A673 (cell line): ENCODE measurements around the gene CDYL2. TPM values are rescaled to one million over a fixed set of nuclear protein-coding genes. Genes with fewer than 3 reads are reported as not detected.

Source experiments
- BruUV-seq: library from RNA; stranded (reverse); fragments of 400-500 nt; replicated peaks from 2 replicates; lab custom pipeline; 2021; lab: Mats Ljungman, UMichigan
- CTCF ChIA-PET: fragments of 300-600 bp; sonication (Branson Sonifier 250); formaldehyde crosslinking; loops from one replicate; lab custom pipeline; 2022; ENCODE audit warnings: antibody characterized with exemption; lab: Charles Lee
- POLR2A ChIA-PET: fragments of 300-600 bp; sonication (Branson Sonifier 250); formaldehyde crosslinking; loops from one replicate; lab custom pipeline; 2022; ENCODE audit warnings: antibody characterized with exemption; ENCODE audit not compliant: low non-redundant PET; lab: Charles Lee
- DNase-seq: peaks from one replicate; pipeline ENCODE4 v3.0.0-alpha.2; 2015; ENCODE audit warnings: low spot score
- H3K27ac ChIP-seq: fragments of 200-600 bp; sonication (generic); 2 replicates; pipeline ENCODE4 v1.5.1; 2016; ENCODE audit warnings: mixed run types, low read depth, mild to moderate bottlenecking, mixed read lengths, antibody characterized with exemption, low read length; ENCODE audit not compliant: poor library complexity, severe bottlenecking
- H3K27me3 ChIP-seq: fragments of 200-600 bp; sonication (generic); replicated peaks from 2 replicates; pipeline ENCODE4 v1.6.1; 2017; ENCODE audit warnings: mixed run types, low read depth, mild to moderate bottlenecking, mixed read lengths, antibody characterized with exemption, low read length; ENCODE audit not compliant: insufficient read depth, poor library complexity
- H3K36me3 ChIP-seq: fragments of 200-600 bp; sonication (generic); 2 replicates; pipeline ENCODE4 v1.6.1; 2016; ENCODE audit warnings: mixed run types, mild to moderate bottlenecking, mixed read lengths, antibody characterized with exemption, low read length; ENCODE audit not compliant: insufficient read depth, poor library complexity, severe bottlenecking
- H3K4me1 ChIP-seq: fragments of 200-600 bp; sonication (generic); 2 replicates; pipeline ENCODE4 v1.6.1; 2017; ENCODE audit warnings: mixed run types, mild to moderate bottlenecking, mixed read lengths, antibody characterized with exemption, low read length; ENCODE audit not compliant: insufficient read depth, poor library complexity, severe bottlenecking
- H3K4me3 ChIP-seq: fragments of 200-600 bp; sonication (generic); 2 replicates; pipeline ENCODE4 v1.5.1; 2016; ENCODE audit warnings: low read depth, mixed run types, mild to moderate bottlenecking, mixed read lengths, low read length; ENCODE audit not compliant: poor library complexity, severe bottlenecking
- H3K9me3 ChIP-seq: fragments of 200-600 bp; sonication (generic); 2 replicates; pipeline ENCODE4 v1.6.1; 2016; ENCODE audit warnings: mixed run types, low read depth, mild to moderate bottlenecking, mixed read lengths, antibody characterized with exemption, low read length; ENCODE audit not compliant: poor library complexity, severe bottlenecking
- CTCF ChIP-seq: fragments of 300-800, 200-600 bp; sonication (generic); conservative IDR thresholded peaks from 2 replicates; pipeline ENCODE4 v1.5.1; 2017; ENCODE audit warnings: low read depth, mild to moderate bottlenecking, antibody characterized with exemption, low read length, moderate library complexity, mixed read lengths
- EZH2 ChIP-seq: fragments of 200-600 bp; sonication (generic); IDR thresholded peaks from 2 replicates; pipeline ENCODE4 v1.6.1; 2017; ENCODE audit warnings: borderline replicate concordance, low read depth, mild to moderate bottlenecking, mixed read lengths, antibody characterized with exemption, low read length; ENCODE audit not compliant: poor library complexity, severe bottlenecking
- intact Hi-C: fragments of 100-400 bp; cut with micrococcal nuclease; formaldehyde crosslinking; loops from one replicate; pipeline ENCODE4 v1.10.0; 2022; ENCODE audit not compliant: unreplicated experiment
- total RNA-seq: library from RNA; stranded (reverse); gene quantifications from 2 replicates; pipeline ENCODE4 v1.2.3, GENCODE V29; 2021

The CDYL2 gene
- total RNA-seq, 1 experiment from 2014 or later: 0.64 TPM

- no TSS peak for BruUV-seq
- intact Hi-C loops: no loop called here
- Histone ChIP-seq H3K9me3 (no peaks in the 10 kb centered on the region), H3K36me3 (no peaks in the 10 kb centered on the region), H3K4me3 (no peak overlapping the region), H3K27me3 (no peaks in the 10 kb centered on the region), H3K27ac (no peak overlapping the region), H3K4me1 (no peaks in the 10 kb centered on the region)
- POLR2A ChIA-PET: interaction anchor here (0.6 kb wide), 1 partner anchor 179 kb away, joined by 4 read pairs; no protein-coding TSS in a partner anchor
- no peak for DNase-seq
- CTCF ChIA-PET: no interaction called here
- TF ChIP-seq CTCF (no peak), EZH2 (no peak)
Observed at GRCh38 chr16:80611930-80612327, 192.5 kb downstream of the CDYL2 start.

GRCh38 chr16:80611171-80611929 lies 193.0 kb downstream of the CDYL2 start:
- ChIA-PET CTCF (no interaction called here), POLR2A (interaction anchor here (0.6 kb wide), 1 partner anchor 180 kb away, joined by 4 read pairs; no protein-coding TSS in a partner anchor)
- no peaks in the 10 kb centered on the region for H3K4me1 ChIP-seq
- no TSS peak for BruUV-seq
- H3K4me3 ChIP-seq: no peak overlapping the region
- no peak overlapping the region for H3K27ac ChIP-seq
- intact Hi-C loops: no loop called here
- no peak for DNase-seq
- no peaks in the 10 kb centered on the region for H3K9me3 ChIP-seq
- no peaks in the 10 kb centered on the region for H3K27me3 ChIP-seq
- no peaks in the 10 kb centered on the region for H3K36me3 ChIP-seq
- TF ChIP-seq EZH2 (no peak), CTCF (no peak)

- intact Hi-C loops: no loop called here
- no peak overlapping the region for H3K4me3 ChIP-seq
- ChIA-PET CTCF (no interaction called here), POLR2A (no interaction called here)
- no TSS peak for BruUV-seq
- no peaks in the 10 kb centered on the region for H3K36me3 ChIP-seq
- TF ChIP-seq CTCF (no peak), EZH2 (no peak)
- no peak for DNase-seq
- no peaks in the 10 kb centered on the region for H3K27me3 ChIP-seq
- H3K27ac ChIP-seq: no peak overlapping the region
- no peaks in the 10 kb centered on the region for H3K4me1 ChIP-seq
- H3K9me3 ChIP-seq: no peaks in the 10 kb centered on the region
Observed at GRCh38 chr16:80610481-80611156, 193.8 kb downstream of the CDYL2 start.
